ENCODE results near the gene XBP1. TPM values are rescaled to one million over a fixed set of nuclear protein-coding genes. Genes with fewer than 3 reads are reported as not detected.

Gene XBP1
- total RNA-seq, 1 experiment from 2014 or later: 81.3 TPM

DNA sequence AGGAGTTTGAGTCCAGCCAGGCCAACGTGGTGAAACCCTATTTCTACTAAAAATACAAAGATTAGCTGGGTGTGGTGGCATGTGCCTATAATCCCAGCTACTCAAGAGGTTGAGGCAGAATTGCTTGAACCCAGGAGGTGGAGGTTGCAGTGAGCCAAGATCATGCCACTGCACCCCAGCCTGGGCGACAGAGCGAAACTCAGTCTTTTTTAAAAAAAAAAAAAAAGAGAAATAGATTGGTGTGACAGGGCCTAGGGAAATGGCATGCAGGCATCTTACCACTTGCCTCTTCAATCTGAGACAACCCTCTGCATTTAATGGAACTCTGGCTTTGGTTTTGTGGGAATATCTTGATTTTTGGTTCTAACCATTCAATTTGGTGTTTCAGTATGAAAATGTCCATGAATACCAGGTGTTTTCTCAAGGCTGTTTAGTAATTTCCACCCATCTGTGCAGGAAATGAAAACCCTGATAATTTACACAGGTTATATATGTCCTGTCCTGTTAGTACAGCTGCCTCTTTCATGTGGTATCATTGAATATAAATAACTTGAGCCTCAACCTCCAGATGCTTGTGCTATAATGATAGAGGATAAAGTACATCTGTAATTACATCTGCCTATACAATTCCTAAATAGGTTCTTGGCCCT lies 8.4 kb downstream of the XBP1 start:
- H3K9me3 ChIP-seq (ENCODE audit: control insufficient read depth in 1 of 2, insufficient read depth in 1 of 2, low read depth in 1 of 2, low read length in 2 of 2): no peaks in the 10 kb centered on the region
- H3K4me3 ChIP-seq (replicated peaks in 1 of 2; ENCODE audit: low read depth in 1 of 2, low read length in 2 of 2): no peak overlapping the region
- DNase-seq (ENCODE audit: low read depth, low spot score) (no peak), ATAC-seq (no peak)
- H3K4me2 ChIP-seq (ENCODE audit: low read length): no peak overlapping the region
- no TSS peak for BruUV-seq (replicated peaks)
- TF ChIP-seq EZH2 (IDR thresholded peaks at IDR 0.05): no peak
- TF ChIP-seq, protein P1, sequence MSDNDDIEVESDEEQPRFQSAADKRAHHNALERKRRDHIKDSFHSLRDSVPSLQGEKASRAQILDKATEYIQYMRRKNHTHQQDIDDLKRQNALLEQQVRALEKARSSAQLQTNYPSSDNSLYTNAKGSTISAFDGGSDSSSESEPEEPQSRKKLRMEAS (IDR thresholded peaks at IDR 0.05): no peak
- TF ChIP-seq RAD21 (IDR thresholded peaks at IDR 0.05; ENCODE audit: low read depth): no peak
- no peak for TF ChIP-seq POLR2A (IDR thresholded peaks at IDR 0.05; ENCODE audit: borderline replicate concordance, extremely low read depth, insufficient read depth, insufficient read length)
- no peak for TF ChIP-seq ZBTB33 (IDR thresholded peaks at IDR 0.05; ENCODE audit: extremely low read depth, insufficient replicate concordance, low read length)
- TF ChIP-seq POLR2AphosphoS5 (IDR thresholded peaks at IDR 0.05; ENCODE audit: low read depth, low read length): no peak; the same call in 1 of the 2 replicates
- TF ChIP-seq ATF3 (IDR thresholded peaks at IDR 0.05): no peak
- no peak for TF ChIP-seq ZNF274 (IDR thresholded peaks at IDR 0.05; ENCODE audit: low read depth, low read length)
- TF ChIP-seq ELF1 (IDR thresholded peaks at IDR 0.05; ENCODE audit: borderline replicate concordance, low read depth): no peak
- TF ChIP-seq, protein P2, sequence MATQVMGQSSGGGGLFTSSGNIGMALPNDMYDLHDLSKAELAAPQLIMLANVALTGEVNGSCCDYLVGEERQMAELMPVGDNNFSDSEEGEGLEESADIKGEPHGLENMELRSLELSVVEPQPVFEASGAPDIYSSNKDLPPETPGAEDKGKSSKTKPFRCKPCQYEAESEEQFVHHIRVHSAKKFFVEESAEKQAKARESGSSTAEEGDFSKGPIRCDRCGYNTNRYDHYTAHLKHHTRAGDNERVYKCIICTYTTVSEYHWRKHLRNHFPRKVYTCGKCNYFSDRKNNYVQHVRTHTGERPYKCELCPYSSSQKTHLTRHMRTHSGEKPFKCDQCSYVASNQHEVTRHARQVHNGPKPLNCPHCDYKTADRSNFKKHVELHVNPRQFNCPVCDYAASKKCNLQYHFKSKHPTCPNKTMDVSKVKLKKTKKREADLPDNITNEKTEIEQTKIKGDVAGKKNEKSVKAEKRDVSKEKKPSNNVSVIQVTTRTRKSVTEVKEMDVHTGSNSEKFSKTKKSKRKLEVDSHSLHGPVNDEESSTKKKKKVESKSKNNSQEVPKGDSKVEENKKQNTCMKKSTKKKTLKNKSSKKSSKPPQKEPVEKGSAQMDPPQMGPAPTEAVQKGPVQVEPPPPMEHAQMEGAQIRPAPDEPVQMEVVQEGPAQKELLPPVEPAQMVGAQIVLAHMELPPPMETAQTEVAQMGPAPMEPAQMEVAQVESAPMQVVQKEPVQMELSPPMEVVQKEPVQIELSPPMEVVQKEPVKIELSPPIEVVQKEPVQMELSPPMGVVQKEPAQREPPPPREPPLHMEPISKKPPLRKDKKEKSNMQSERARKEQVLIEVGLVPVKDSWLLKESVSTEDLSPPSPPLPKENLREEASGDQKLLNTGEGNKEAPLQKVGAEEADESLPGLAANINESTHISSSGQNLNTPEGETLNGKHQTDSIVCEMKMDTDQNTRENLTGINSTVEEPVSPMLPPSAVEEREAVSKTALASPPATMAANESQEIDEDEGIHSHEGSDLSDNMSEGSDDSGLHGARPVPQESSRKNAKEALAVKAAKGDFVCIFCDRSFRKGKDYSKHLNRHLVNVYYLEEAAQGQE (IDR thresholded peaks at IDR 0.05; ENCODE audit: low read depth): no peak
- no peak for TF ChIP-seq ZFX (IDR thresholded peaks at IDR 0.05)
- TF ChIP-seq CEBPB (IDR thresholded peaks at IDR 0.05; ENCODE audit: low read depth): no peak
- TF ChIP-seq TCF7L2 (IDR thresholded peaks at IDR 0.05; ENCODE audit: borderline replicate concordance, extremely low read depth, insufficient read depth, insufficient read length): no peak
- no peak for TF ChIP-seq SP1 (IDR thresholded peaks at IDR 0.05; ENCODE audit: low read depth)
- no peaks in the 10 kb centered on the region for H3K27me3 ChIP-seq (ENCODE audit: insufficient read depth, low read length)
- ChIA-PET POLR2A (no interaction called here), RAD21 (ENCODE audit: low non-redundant PET in 1 of 2, low total read pairs in 2 of 2, uncharacterized antibody in 2 of 2, unreplicated experiment in 2 of 2) (interaction anchor here in 1 of 2 experiments (0.7 kb wide), 1 partner anchor 33 kb away, joined by 3 read pairs; no protein-coding TSS in a partner anchor), CTCF (interaction anchor here (1.2 to 1.5 kb wide), 2 partner anchors 38 to 249 kb away, joined by 3 to 4 read pairs; no protein-coding TSS in a partner anchor)
- no peaks in the 10 kb centered on the region for H3K4me1 ChIP-seq (ENCODE audit: control insufficient read depth in 1 of 2, insufficient read depth in 2 of 2, low read length in 2 of 2)
- H3K27ac ChIP-seq (ENCODE audit: low read depth, low read length): no peak overlapping the region
- peaks cover 25 to 45% of the 10 kb centered on the region in 2 experiments for H3K36me3 ChIP-seq (ENCODE audit: control insufficient read depth in 1 of 2, insufficient read depth in 2 of 2, low read length in 2 of 2)
- H3K9ac ChIP-seq (ENCODE audit: low read length): no peak overlapping the region
- H3K9me2 ChIP-seq (ENCODE audit: insufficient read depth): no peaks in the 10 kb centered on the region
- H3K79me2 ChIP-seq (ENCODE audit: insufficient read depth, low read length): peaks cover 42% of the 10 kb centered on the region
- intact Hi-C loops (cut with micrococcal nuclease): loop anchor here (5.0 kb wide), 2 partner anchors 250 to 455 kb away; no protein-coding TSS in a partner anchor
- H2AFZ ChIP-seq (ENCODE audit: low read depth, low read length, poor library complexity, severe bottlenecking): no peak overlapping the region
- H4K20me1 ChIP-seq (ENCODE audit: insufficient read depth): peaks cover 7% of the 10 kb centered on the region; the same call in 1 of the 2 replicates
